Fibroblast of gingiva (primary cell): ENCODE measurements around the gene RAD51B.

ENCODE experiments used
- DNase-seq: peaks from one replicate; pipeline ENCODE4 v3.0.0-alpha.2; 2011; ENCODE audit warnings: low read depth

Gene RAD51B

DNA sequence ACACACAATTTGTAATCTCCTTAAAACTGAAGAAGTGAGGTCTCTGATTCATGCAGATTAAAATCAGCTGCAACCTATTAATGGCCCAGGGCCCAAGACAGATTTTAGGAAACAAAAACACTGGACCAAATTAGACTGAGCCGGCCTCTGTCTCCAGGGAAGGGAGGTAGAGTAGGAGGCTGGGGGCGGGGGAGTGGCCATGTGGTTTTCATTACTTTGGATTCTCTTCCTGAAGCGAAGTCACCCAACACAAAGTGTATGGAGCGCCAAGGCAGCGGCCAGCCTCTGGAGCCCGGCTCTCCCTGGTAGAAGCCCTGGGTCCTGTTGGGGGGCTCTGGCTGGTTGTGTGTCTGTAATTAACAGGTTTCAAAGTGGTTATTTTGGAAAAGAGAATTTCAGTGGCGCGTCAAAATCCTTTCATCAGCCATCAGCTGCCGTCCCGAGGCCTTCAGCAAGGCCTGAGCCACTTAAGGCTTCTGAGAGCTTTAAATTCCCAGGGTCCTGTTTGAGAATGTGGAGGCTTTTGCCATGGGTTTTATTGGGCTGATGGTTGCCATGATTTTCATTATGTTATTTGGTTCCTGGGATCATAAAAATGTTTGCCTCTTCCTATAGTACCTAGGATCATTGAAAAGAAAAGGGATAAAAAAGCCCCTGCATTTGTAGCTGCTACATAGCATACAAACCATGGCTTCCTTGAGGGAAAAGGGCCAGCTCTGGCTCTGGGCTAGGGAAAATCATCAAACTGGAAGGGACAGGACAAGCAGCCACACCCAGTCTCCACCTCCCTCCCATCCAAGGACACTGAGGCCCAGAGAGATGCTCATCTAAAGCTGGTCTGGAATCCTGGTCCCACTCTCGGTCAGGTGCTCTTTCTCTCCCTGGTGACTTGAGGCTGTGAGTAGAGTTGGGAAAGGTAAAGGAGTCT is 690.9 kb downstream of the RAD51B start:
- peak; percentile 92 for DNase-seq

- DNase-seq = no peak
Measured at GRCh38 chr14:68511129-68512047, 691.8 kb downstream of the RAD51B start.

DNA sequence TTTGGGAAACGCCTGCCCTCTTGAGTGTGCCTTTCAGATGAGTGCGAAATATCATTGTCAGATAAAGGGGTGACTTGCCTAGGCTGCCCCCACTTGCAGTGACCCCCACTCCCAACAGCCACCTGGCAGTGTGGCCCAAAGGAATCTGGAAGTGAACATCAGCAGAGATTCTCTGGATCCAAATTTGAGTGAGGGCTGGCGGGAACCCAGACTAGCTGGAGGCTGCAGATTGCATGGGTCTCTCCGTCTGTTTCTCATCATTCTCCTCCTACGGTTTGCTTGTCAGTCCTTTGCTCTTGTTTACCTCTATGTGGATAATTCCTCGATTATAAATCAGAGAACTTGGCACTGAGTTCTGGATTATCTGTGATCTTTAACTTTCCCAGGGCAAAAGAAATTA is 692.5 kb downstream of the RAD51B start:
- DNase-seq = peak; percentile 39

GRCh38 chr14:68513137-68513536 is 693.6 kb downstream of the RAD51B start:
- DNase-seq = no peak

- DNase-seq = no peak
Measured at GRCh38 chr14:68513838-68514607, 694.4 kb downstream of the RAD51B start.

DNA sequence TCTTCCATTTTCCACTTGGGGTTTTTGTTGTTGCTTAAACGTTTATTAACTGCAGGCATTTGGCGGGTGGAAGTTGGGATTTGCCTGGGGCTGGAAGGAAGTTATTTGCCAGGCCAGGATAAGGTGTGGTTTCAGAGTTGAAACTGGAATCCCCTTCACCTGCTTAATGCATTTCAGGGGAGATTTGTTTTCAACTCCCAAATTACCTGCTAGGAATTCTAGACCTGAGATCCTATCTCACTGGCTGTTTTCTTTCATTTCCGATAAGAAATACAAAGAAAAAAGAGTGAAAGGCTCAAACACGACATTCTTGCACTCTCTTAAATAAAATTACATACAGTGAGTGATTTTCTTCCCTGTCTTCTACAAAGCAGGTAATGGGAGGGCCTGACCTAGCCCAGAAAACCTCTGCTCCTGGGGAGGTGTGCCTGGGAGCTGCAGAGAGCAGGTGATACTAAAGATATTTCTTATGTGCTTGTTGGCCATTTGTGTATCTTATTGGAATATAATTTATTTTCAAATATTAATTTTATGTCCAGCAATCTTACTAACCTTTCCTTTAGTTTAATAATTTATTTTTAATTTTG is 695.1 kb downstream of the RAD51B start:
- no peak for DNase-seq

- no peak for DNase-seq
Measured at GRCh38 chr14:68516342-68516741, 696.8 kb downstream of the RAD51B start.

- DNase-seq = no peak
Measured at GRCh38 chr14:68518166-68518565, 698.6 kb downstream of the RAD51B start.

GRCh38 chr14:68518761-68519670 is 699.4 kb downstream of the RAD51B start:
- DNase-seq = no peak

DNA sequence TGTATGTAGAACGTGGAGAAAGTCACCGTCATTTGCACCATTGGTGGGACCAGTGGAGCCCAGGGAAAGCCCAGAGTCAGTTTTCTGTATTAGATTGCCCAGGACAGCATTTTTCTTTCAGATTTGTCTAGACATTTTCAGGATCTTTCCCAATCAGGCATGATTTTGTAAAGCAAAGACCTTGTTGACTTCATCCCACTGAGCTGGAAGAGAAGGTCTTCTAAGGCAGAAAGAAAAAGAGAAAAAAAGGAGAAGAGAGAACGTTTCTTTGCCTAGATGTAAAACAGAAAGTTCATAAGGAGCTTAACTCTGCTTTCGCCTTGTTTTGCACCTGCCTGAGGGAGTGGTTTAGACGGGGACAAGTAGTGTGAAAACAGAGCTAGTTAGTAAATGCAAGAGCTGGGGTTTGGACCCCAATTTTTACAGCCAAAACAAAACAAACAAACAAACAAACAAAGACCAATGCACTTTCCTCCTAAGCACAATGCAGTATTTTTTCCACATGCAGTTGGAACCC is 700.1 kb downstream of the RAD51B start:
- no peak for DNase-seq

GRCh38 chr14:68520637-68521556 is 701.3 kb downstream of the RAD51B start:
- no peak for DNase-seq

- no peak for DNase-seq
Measured at GRCh38 chr14:68521557-68521901, 702.0 kb downstream of the RAD51B start.

DNA sequence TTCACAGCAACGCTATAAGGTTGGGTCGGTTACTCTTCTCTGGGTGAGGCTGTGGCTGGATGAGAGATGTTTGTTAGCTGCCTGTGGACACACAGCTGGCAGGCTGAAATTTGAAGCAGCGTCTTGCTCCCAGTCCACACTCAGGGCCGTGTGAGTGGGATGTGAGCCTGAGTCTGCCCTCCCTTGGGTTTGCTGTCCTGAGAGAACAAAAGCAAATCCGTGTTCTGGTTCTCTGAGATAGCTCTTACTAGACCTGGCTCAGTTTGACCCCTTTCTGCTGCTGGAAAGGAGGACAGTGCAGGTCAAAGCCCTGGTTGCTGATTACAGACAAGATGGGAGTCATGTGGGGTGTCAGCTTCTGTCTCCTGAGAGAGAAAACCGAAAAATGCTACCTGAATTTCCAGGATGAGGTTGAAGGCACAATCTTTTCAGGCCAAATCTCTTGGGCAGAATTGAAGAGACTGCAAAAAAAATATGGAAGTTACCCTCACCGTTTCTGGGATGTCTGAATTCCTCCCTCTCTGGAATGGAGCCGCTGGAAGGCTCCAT is 702.5 kb downstream of the RAD51B start:
- no peak for DNase-seq

DNA sequence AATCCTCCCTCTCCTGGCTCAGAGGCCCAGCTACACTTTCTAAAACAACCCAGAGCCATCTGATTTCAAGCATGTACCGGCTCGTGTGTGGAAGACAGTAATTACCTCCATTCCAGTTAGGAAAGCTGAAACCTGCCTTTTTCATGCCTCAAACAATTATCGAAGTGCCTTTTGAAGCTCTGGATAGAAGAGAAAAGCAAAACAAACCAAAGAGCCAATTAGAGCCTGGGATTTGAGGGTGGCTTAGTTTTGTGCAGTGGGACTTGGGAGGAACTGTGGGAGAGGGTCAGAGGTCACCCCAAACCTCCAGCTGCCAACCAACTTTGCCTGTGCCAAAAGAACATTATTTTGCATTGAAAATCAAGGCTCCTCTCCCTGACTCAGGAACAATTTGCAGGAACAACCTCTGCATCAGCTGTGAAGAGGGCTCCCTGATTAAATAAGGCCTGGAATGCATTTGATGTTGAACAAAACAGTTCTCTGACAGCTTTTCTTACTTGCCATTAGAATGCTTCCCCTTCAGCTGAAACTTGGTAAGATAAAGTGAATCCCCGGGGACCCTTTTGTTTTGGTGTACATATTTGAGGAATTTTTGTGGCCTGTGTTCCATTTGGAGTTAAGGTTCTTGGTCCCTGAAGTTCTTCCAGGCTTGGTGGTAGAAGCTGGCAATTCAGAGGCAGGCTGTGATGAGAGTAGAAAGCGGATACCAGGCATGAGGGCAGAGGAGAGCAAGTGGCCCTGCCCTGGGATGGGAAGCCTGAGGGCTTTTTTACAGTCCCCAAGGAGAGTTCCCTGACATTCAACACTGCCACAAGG is 703.1 kb downstream of the RAD51B start:
- peak; percentile 95 for DNase-seq

- DNase-seq = no peak
Measured at GRCh38 chr14:68523326-68523610, 703.7 kb downstream of the RAD51B start.

GRCh38 chr14:68523989-68524725 is 704.6 kb downstream of the RAD51B start:
- peak; percentile 72 for DNase-seq

- DNase-seq = no peak
Measured at GRCh38 chr14:68525516-68525915, 705.9 kb downstream of the RAD51B start.
